Activated T-helper 1 cell treated with anti-CD3 and anti-CD28 coated beads, Interleukin-2, amount 50 U/mL, for 16 hours (primary cell): Measurements from ENCODE around the gene MYL6B.
"Not testable (repeated sequence)": the region's sequence is repeated elsewhere in the genome, so short reads cannot be mapped to it uniquely, and the experiment has no call there.

ENCODE experiments used
- DNase-seq, 2 donors: peaks; one replicate each; pipeline ENCODE4 v3.0.0-alpha.2; 2020; ENCODE audit warnings: low read depth in 1 of 2, low spot score in 1 of 2

Gene MYL6B

DNA sequence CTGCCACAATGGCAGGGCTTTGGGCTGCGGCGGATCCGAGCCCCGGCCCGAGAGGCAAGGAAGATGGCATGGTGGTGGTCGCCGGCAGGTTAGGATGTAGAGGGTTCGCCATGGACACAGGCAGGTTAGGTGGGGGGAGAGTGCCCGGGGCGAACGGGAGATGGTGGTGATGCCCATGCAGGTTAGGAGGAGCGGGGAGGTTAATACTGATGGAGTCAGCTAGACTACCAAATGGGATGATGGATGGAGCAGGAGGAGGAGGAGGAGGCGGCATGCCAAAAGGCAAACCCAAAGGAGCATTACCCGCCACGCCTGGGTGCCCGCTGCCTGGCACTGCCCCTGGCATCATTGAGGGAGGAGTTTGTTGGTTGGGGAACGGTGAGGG lies 11.9 kb downstream of the MYL6B start:
- DNase-seq, result no peak

DNA sequence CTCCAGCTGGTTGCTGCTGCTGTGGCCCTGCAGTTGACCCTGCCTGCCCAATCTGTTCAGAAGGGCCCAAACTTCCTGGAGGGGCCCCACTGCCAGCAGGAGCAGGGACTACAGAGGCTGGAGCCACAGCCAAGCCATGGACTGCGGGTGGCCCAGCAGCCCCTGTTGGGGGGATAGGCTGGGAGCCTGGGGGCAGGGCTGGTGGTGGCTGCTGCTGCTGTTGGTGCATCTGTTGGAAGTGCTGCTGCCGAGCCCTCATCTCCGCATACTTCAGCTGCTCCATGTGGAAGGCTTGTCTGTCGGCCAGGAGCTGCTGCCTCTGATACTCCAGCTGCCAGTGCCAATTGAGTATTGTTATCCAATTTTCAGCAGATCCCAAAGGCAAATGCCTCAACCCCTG lies 13.0 kb downstream of the MYL6B start:
- DNase-seq, result no peak

DNA sequence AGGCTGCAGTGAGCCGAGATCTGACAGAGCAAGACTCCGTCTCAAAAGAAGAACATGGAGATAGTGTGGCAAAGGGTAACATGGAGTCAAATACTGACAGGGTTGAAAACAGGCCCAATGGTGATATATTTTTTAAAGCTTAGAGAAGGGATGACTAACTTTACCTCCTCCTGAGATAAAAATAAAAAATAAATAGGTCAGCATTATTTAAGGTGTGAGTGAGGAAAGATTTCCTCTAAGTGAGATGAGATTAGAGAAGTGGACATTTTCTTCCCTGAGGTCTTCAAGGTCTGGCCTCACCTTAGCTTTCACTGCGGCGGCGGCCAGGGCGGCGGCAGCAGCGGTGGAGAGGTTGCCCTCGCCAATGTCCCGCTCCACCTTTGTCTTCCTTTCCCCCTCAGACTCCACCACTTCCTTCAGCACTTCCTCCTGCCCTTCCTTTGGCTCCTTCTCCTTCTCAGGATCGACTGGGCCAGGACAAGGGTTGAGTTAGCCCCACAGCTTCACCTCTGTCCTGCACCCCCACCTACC lies 16.9 kb downstream of the MYL6B start:
- DNase-seq, result no peak

DNA sequence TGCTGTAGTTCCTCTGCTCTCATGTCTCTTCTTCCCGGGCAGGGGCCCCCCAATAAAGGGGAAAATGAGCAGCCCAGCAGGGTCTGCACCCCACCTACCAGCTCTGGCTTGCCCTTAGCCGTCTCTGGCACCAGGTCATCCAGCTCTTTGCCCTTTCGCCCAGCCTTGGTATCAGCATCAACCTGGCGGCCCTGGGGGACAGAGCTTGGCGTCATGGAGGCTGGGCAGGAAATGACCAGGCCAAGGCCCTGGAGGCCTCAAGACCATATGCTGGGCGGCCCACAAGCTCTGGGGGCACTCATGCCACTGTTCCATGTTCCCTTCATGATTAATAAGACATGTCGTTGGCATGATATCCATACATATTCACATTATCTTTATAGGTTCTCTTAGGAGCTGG lies 20.5 kb downstream of the MYL6B start:
- no peak for DNase-seq

DNA sequence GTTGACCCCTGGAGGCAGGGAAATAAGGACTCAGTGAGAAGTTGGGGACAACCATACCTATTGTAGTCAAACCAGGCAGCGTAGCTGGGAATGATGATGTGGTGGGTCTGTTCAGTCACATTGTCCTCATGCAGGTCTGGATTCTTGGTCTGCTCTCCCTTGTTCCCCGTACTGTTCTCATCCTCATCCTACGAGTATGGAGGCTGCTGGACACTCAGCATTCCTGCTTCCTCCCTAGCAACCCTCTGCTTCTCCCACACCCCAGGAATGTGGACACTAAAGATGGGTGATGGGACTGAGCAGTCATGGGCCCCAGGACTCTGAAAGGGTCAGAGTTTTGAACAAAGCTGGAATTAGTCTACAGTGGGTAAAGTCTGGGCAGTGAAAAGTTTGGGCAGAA lies 26.0 kb downstream of the MYL6B start:
- no peak for DNase-seq

DNA sequence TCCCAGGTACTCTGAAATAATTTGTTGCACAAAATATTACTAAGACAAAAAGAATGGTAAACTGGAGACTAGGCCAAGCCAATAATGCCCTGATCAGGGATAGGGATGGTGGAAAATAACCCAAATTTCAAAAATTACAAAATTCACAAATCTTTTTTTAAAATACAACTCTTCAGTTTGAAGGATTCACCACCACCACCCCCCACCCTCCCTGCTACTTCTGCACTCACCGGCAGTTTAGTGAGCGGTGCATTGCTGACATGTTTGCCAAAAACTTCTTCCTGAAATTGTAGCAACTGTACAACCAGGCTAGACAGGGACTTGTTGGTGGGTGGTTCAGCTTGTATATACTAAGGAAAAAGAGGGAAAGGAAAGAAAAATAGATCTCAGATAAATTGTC lies 34.6 kb downstream of the MYL6B start:
- DNase-seq, result no peak

DNA sequence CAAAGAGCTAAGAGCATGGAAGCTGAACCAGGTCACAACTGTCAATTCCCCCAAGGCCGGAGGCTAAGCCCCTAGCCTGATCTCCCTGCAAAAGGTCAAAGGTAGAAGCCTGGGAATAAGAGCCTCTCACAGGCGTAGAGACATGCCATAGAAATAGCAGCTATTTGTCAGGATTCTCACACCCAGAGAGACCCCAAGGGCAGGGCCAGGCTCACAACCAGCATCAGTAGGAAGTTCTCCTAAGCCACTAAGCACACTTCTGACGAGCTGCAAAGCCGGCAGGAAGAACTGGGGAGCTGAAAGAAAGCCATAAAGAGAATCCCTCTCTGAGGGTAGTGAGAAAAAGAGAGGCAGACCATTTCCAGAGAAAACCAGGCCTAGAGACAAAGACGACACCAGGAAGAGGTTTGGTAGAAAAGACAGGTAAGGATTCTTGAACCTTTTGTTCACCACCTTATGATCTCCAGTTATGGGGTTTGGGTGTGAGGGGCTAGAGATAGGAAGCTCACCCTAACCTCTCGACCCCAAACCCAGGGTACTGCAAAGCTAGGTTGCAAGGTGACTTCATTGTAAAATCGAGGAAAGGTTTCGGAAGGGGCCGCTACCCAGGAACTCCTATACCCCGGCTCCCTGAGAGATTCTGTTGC lies 35.9 kb downstream of the MYL6B start:
- no peak for DNase-seq

DNA sequence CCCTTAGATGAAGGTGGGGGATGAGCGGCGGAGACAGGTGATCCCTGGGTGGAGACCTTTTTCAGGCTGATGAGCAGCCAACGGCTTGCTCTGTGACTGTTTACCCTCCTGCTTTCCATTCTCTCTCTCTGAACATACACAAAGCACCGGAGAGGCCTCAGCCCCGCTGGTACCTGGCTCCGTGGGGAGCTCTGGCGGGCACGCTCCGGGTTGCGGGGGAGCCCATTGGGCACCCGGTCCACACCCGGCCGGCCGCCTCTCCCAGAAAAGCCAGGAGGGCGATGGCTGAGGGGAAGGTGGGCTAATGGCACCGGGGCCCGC lies 36.4 kb downstream of the MYL6B start:
- no peak for DNase-seq

DNA sequence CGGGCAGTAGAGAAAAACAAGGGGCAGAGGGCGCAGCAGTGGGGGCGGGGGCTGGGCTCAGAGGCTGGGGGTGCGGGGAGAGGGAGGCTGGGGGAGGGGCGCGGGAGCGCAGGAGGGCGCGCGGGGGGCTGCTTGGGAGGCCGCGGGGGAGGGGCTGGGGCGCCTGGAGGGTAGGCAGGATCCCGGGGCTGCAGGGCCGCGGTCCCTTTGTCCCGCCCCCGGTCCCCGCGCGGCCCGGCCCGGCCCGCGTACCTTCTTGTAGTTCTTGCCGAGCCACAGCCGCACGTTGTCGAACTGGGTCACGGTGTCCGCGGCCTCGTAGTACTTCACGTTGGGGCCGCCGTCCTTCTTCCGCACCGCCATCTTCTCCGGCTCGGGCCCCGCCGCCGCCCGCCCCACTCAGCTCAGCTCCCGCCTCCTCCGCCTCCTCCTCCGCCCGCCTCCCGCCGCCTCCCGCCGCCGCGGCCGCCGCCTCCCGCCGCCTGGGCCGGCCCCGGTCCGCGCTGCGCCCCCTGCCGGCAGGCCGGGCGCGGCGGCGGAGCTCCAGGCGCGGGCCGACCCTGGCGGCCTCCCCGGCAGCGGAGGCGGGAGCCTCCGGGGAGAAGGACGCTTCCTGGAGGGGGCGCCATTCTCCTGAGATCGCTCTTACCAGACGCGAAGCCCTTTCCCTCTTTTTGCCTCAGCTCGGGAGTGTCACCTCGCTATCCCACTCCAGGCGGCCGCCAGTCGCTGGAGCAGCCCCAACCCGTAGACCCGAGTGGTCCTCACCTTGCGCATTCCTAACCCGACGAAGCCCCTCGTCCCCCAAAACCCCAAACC lies 36.9 kb downstream of the MYL6B start, which contains the start of gene SMARCC2:
SMARCC2 (minus strand) TSS at position 385 of the 819 bp plus-strand sequence; CDS start at position 363, 22 bp downstream.
- peak; percentile 55 to 78 for DNase-seq

DNA sequence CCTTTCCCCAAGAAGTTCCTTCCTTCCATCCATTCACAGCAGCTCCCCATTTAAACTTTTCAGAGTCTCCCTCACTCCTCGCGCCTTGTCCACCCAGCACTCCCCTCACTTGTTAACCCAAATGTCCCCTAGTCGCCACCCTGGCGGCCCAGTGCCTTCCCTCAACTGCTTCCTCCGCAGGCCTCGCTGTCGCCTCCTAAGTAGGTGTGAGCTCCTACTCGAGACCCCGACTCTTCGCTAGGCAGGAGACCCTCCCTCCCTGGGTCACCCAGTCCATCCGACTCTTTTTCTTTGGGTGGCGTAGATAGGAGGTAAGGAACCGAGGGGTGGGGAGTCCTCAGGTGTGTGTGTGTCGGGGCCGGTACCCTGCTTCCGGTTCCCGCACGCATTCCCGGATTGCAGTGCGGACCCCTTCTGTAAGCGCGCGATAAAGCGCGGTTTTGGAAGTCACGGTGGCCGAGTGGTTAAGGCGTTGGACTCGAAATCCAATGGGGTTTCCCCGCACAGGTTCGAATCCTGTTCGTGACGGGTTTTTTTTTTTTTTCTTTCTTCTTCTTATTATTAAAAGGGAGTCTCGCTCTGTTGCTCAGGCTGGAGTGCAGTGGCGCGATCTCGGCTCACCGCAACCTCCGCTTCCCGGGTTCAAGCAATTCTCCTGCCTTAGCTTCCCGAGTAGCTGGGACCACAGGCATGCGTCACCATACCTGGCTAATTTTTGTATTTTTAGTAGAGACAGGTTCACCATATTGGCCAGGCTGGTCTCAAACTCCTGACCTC lies 37.7 kb downstream of the MYL6B start:
- peak; percentile 46 to 73 for DNase-seq

DNA sequence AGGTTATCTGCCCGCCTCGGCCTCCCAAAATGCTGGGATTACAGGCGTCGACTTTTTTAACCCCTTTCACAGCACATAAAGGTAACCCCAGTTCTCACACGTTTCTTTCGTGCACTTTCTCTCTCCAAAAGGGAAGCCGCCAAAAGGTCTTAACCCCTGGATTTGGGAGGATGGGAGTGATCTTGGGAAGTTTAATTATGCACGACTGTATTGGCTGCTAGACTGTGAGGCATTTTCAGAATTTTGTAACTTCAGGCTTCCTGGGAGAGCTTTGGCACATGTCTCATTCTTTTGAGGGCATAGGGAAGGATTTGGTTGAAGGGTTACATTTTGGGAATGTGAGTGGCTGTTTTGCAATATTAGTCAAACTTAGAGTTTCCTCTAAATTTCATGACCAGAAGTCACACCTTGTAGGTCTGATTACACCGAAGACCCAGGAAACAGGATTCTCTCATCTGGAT lies 38.3 kb downstream of the MYL6B start:
- DNase-seq, result no peak

DNA sequence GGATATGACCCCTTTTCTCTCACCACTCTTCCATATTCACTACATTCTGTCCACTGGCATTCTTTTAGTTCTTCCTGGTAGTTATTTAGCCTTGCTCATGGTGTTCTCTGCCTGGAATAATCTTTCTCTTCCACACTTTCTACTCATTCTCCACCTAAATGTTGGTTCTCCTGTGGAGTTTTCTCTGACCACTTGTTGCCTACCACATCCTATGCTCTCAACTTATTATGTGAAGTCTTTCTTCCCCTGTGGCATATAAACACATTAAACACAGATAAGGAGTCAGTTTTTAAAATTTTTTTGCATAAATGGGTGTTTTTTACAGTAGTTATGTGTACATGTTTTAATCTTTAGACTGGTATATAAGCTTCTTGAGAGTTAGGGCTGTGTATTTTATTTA lies 40.2 kb downstream of the MYL6B start:
- no peak for DNase-seq

DNA sequence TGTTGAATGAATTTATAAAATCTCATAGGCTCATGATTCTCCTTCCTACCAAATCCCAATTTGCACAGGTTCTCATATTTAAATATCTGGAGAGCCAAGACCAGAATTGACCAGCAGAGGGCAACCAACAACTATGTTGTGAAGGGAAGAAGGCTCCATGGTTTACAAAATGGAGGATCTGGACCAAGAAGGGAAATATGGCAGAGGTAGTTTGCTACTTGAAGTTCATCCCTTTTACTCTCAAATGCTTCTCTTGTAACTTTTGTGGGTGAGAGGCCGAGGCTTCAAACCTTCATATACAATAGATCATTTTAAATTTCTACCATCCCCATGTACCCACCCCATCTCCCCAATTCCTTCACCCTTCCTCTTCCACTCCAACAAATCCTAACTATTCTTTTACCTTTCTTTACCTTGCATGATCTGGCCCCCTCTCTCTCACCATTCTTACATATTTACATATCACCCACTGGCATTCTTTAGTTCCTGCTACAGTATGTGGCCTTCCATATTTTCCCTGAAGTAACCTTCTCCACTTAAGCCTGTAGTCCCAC lies 40.7 kb downstream of the MYL6B start:
- DNase-seq, result peak in 1 of 2 donors; percentile 44

DNA sequence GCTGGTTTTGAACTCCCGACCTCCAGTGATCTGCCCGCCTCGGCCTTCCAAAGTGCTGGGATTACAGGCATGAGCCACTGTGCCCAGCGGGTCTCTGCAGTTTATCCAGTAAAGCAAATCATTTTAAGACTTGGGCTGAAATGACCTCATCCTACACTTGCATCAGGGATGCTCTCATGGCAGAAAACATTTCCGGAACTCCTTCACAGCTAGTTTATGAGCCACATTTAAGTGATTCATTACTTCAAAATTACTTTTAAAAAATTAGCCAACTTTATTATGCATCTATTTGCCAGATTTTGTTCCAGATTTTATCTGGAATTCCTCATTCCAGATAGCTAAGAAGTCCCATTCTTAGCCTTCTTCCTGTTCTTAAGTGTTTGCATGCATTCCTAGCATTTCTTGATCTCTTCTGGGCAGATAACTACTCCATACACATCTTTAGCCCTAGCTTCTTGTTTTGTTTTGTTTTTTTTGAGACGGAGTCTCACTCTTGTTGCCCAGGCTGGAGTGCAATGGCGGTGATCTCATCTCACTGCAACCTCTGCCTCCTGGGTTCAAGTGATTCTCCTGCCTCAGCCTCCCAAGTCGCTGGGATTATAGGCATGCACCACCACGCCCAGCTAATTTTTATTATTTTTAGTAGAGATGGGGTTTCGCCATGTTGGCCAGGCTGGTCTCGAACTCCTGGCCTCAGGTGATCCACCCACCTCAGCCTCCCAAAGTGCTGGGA lies 44.6 kb downstream of the MYL6B start:
- DNase-seq, result not testable (repeated sequence)

DNA sequence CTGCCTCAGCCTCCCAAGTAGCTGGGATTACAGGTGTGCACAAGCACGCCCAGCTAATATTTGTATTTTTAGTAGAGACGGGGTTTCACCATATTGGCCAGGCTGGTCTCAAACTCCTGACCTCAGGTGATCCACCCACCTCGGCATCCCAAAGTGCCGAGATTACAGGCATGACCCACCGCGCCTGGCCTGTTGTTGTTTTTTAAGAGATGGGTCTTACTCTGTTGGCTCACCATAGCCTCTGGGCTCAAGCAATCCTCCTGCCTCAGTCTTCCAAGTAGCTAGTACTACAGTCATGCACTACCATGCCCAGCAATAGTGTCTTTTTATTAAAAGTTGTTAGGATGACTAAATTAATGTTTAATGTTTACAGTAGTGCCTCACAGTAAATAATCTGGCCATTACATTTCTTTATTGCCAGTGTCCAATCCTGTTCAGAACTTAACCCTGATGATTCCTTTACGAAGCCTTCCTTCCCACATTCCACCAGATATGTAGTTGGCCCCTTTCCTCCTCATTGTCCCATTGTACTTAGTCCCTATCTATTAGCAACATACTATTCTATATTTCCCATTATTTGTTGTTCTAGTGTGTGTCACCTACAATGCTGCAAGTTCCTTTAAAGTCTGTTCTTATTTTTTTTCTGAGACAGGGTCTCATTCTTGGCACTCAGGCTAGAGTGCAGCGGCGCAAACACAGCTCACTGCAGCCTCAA lies 45.7 kb downstream of the MYL6B start:
- DNase-seq, result no peak

DNA sequence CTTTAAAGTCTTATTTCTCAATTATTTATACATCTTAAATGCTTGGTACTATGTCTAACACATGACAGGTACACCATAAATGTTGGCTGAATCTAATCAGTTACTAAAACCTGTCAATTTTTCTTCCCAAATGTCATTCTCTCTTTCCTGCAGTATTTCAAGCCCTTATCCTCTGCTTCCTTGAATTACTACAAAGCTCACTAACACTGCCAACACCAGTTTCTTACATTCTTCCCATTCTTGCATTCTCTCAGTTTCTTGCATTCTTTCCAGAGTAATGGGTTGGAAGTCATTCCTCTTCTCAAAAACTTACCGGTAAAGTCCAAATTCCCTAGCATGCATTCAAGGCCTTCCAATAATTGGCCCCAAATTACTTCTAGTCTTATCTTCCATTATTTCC lies 46.4 kb downstream of the MYL6B start:
- DNase-seq, result no peak

DNA sequence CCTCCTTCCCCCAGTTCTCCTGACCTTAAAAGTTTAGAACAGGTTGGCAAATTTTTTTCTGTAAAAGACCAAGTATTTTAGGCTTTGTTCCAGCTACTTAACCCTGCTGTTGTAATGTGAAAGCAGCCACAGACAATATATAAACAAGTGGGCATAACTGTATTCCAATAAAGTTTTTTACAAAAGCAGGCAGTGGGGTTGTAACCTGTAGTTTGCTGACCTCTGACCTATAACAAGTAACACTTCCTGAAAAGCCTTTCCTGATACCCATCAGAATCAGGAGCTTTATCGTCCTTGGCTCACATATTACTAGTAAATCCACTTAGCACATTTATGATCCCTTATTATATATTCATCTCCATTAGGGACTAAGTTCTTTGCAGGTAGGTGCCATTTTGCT lies 50.0 kb downstream of the MYL6B start:
- no peak for DNase-seq

DNA sequence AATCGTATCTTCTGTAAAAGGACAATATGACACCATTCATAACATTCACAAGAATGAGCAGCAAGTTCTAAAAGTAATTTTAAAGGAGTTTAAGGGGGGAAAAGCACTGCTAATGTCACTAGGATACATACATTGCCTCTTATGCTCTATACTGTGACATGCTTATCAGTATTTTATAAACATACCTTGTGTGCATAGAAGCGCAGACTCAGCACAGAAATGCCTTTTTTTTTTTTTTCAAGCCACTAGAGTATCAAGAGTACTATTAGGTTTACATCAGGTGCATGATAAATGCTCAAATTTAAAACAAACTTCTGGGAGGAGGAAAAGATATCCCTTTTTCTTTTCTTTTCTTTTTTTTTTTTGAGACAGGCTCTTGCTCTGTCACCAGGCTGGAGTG lies 50.5 kb downstream of the MYL6B start:
- DNase-seq, result no peak

DNA sequence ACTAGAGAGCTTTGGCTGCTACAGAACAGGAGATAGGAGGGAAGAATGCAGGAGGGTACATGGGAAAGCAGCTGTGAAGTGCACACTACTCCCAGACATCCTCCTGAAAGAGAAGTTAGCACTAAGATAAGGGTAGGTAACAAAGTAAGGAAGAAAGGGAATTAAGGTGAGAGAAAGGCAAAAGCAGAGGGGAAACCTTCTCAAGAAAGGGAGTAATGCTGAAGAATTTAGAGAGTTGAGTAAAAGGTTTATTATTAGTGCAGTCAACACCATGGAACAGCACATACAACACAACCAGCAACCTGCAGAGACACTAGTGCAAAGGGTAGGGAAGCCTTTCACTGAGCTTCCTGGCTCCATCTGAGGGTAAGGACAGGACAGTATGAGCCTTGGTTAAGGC lies 51.9 kb downstream of the MYL6B start:
- DNase-seq, result no peak

DNA sequence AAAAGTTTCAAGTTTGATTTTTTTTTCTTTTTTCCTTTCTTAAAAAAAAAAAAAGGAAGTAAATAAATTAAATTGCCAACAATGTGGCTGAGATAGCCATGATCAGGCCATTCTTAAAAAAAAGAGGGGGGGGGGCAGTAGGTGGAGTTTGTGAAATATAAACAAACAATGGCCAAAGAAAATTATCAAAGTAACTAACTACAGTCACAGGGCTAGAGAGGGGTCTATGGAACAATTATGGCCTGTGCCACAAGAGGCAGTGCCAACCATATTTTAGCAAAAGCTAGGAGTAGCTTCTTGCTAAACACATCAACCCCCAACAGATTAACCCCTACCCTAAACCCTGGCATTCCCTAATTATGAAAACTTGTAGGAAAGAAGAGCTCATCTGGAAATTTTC lies 53.1 kb downstream of the MYL6B start:
- DNase-seq, result no peak
